HG03354 (cell line): ENCODE data around the gene PPP1R12B.
A peak's percentile ranks its signal among the peaks of the same experiment; 100 is the strongest.
"Not testable (repeated sequence)": the region's sequence is repeated elsewhere in the genome, so short reads cannot be mapped to it uniquely, and the experiment has no call there.

Experiments
- ATAC-seq: cut with Tn5 transposase; IDR thresholded peaks from one replicate; pipeline ENCODE4 v1.9.1; 2021; ENCODE audit warnings: mild to moderate bottlenecking; ENCODE audit not compliant: unreplicated experiment, poor library complexity, severe bottlenecking

Gene PPP1R12B

DNA sequence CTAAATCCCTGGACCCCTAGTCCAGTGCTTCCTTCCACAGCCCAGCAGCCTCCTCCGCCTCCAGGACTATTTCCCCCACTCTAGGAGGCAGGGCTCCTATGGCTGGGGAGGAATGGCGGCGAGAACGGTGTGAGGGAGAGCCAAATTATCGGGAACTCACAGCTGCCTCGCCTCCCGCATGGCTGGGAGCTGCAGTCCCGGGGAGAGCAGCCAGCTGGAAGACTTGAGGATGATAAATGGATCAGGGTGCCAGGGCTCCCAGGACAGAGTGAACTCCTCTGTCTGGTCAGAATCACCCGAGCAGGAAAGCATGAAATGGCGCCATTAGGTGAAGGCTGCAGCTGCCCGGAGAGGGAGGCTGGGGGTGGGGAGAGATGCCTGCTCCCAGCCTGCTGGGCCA is 270.5 kb downstream of the PPP1R12B start:
- ATAC-seq: not testable (repeated sequence)

DNA sequence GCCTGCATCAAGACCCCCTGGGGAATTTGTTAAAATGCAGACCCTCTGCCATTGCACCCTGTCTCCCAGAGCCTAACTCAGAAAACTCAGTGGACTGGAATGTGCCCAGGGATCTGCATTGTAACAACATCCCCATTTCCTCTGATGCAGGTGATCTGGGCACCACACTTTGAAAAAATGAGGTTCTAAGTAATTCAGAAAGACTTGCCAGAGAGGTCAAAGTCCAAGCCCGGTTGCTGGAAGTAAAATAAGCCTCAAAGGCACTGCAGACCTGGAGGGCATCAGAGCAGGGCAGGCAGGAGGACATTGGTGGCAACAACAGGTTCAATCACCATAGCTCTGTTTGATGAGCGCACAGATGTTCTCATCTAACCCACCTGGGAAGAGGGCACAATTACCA is 271.0 kb downstream of the PPP1R12B start:
- ATAC-seq: no peak

DNA sequence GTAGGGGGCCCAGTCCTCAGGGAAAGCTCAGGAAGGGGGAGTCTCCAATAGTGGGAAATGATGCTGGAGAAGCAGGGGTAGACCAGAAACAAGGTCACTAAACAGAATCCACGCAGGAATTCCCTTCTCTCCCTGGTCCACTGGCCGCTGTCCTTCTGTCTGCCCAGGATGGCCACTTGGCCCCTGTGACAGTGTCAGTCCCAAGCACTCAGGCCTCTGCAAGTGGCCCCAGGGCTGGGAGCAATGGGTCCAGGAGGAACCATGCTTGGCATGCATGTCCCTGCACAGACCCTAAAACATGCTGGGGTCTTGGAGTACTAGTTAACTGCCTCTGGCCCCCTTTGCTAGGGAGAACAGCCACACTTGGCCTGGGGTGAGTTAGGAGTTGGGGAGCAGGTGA is 271.5 kb downstream of the PPP1R12B start:
- not testable (repeated sequence) for ATAC-seq

DNA sequence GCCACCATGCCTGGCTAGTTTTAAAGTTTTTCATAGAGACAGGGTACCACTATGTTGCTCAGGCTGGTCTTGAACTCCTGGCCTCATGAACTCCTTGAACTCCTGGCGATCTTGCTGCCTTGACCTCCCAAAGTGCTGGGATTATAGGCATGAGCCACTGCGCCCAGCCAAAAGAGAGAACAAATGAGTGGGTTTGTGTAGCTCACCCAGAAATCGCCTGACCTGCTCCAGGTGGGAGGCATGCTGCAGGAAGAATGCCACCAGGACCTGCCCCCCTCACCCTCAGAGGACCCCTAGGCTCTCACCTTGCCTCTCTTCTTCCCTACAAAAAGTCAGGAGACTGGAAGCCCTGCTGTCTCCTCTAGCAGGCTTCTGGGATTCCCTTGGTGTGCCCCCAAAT is 272.9 kb downstream of the PPP1R12B start:
- ATAC-seq: no peak

DNA sequence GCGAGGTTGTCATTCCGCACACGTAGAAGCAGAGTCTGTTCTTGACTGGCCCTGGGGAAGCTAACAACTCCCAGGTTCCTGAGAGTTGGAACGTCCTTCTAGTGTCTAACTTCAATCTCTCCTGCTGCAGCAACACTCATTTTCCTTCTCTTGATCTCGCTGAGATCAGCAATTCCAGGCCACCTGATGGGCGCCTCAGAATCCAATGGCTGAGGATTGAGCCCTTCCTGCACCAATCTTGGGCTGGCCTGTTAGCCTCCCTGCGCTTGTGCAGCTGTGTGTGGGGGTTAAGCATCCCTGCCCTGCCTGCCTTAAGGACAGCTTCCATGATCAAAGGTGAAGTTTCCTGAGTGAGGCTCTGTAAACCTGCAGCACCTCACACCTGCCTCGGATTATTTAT is 273.9 kb downstream of the PPP1R12B start:
- ATAC-seq: no peak

DNA sequence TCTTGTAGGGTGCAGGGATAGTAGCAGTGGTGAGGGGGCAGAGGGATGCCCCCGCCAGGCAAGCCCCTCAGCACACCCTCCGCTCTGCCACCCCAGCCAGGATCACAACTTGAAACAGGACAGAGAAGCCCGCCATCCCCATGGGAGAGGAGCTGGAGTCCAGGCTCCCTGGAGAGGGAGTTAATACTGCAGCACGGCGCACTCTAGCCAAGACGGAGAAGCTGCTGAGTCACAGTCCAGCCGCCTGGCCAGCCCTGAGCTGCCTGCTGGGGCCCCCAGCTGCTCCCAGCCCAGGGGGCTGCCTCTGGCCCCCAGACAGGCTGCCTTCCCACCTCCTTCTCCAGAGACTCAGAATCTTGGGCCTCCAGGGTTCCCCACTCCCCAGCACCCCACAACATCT is 274.6 kb downstream of the PPP1R12B start:
- ATAC-seq: no peak

DNA sequence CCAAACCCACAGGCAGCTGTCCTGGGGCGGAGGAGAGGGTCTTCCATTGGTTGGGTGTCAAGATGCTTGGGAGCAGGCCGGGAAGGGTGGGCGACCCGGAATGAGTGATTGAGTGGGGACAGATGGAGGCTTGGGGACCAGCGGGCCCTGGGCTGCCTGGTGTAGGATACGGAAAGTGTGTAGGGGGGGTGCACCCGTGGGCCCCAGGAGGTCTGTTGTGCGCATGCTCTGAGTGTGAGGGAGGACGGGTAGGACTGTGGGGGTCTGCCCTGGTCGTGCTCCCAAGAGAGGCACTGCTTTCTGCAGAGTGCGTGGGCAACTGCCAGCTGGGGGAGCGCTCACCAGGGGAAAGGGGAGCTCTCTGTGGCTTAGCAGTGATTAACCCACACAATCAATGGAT is 275.0 kb downstream of the PPP1R12B start:
- ATAC-seq: not testable (repeated sequence)

DNA sequence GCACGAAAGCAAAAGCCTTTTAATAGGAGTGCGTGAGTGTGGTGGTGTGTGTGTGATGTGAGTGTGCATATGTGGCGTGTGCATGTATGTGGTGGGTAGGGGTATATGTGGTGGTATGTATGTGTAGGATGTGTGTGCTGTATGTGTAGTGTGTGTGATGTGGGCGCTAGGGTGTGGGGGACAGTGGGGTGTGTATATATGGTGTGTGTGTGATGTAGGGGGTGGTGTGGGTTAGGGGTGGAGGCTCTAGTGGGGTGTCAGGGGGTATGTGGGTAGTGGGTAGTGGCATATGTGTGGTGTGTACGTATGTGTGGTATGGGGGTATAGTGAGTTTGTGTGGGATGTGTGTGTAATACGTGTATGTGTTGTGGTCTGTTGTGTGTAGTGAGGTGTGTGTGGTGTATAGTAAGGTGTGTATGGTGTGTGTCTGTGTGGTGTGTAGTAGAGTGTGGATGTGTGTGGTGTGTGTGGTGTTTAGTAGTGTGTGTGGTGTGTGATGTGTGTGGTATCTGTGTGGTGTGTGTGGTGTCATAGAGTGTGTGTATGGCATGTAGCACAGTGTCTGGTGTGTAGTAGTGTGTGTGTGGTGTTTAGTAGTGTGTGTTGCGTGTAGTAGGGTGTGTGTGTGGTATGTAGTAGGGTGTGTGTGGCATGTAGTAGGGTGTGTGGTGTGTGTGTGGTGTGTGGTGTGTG is 275.7 kb downstream of the PPP1R12B start:
- no peak for ATAC-seq

DNA sequence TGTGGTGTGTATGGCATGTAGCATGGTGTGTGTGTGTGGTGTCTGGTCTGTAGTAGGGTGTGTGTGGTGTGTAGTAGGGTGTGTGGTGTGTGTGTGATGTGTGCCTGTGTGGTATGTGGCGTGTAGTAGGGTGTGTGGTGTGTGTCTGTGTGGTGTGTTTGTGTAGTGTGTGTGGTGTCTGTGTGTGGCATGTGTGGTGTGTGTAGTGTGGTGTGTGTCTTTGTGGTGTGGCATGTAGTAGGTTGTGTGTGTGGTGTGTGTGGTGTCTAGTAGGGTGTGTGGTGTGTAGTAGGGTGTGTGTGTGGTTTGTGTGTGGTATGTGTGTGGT is 276.2 kb downstream of the PPP1R12B start:
- no peak for ATAC-seq

DNA sequence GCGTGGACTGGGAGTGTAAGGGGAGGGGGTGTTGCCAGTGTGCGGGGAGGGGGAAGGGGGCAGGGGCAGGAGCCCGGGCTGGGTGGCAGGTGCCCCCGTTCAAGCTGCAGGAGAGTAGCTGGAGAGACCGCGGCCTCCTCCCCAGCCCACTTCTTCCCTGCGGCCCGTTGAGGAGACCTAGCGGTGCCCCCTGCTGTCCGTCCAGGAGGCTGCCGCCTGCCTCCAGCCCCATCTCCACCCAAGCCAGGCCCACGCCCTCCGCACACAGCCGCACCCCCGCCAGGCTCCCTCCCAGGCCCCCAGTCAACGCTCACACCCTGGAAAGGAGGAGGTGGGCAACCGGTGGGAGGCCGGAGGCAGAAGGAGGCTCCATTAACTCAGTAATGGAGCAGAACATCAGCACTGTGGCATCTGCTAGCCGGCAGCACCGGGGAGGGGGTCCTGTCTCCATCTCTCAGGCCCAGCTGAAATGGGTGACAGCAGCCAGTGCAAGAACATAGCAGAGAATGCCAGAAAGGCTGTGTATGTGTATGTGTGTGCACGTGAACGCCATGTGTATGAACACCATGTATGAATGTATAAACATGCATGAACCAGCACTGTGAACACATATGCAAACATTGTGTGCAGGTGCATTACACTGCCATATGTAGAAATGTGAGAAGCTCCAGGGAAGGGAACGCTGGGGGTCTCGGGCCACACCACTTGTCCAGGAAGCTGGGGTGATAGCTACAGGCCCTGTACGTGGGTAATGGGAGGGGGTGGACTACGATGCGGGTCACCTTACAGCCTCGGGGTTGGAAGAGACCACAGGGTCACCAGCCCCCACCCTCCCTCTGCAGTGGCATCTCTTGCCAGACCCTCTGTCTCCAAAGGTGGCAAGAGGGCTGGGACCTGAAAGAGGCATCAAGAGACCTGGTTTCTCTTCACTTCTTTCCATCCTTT is 277.2 kb downstream of the PPP1R12B start:
- ATAC-seq: peak; percentile 59

DNA sequence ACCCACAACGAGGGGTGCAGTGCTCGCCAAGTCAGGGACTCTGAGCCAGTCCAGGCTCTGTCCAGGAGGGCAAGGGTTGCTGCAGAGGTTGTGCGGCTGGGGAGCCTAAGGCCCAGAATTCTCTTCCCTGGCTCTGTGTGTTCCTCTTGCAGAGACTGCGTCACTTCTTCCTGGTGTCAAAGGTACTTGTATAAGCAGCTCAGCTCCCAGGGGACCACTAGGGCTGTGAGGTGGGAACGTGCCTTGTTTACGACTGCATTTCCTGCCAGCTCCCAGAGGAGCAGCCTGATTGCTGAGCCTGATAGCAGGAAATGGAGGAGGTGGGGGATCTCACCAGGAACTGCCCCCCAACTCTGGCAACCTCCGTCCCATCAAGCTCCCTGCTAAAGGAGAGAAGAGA is 278.5 kb downstream of the PPP1R12B start:
- not testable (repeated sequence) for ATAC-seq

DNA sequence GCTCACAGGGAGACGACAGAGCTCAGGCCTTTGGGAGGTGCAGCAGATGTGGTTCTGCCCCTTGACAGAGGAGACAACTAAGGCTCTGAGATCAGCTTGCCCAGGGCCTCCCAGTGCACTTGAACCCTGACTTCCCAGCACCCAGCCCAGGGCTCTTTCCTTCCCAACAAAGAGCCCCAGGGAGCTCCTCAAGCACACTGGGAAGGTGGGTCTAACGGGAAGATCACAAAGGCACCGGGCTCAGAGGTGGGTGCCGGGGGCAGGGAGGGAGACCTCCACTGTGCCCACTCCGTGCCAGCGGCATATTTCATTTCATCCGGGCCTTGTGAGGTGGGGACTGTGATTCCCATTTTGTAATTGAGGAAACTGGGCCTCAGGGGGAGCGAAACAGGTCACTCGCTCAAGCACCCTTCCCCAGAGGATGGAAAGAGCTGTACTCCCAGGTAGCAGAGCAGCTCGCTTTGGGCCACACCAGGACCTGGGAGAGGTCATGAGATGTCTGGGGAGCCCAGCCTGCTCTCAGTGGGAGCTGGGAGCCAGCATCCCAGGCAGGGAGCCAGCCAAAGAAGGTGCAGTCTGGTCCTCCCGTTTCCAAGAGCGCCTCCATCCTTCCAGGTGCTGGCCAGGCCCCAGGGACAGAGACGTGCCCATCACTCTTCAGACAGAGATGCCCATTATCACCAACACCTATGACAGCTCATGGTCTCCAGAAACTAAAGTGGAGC is 279.5 kb downstream of the PPP1R12B start:
- no peak for ATAC-seq

DNA sequence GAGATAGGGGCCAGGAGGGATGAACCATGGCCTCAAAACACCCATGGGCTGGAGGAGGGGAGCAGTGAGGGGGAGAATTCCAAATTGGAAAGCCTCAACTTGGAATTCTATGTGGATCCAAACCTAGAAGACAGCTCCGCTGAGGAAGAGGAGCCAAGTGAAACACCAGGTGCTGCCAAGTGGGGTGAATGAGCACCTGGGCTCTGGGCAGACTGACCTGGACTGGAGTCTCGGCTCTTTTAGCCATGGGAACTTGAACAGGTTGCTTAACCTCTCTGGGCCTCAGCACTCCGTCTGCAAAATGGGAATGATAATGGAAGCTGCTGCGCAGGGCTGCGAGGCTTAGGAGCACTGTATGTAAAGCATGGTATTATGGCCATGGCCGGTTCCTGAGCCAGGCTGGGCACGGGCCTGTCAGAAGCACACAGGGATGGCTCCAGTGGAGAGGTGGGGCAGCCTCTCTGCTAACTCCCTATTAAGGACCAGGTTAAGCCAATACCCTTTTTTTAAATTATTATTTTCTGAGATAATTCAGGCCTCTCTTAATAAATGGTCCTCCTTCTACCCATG is 280.2 kb downstream of the PPP1R12B start:
- ATAC-seq: peak; percentile 3

DNA sequence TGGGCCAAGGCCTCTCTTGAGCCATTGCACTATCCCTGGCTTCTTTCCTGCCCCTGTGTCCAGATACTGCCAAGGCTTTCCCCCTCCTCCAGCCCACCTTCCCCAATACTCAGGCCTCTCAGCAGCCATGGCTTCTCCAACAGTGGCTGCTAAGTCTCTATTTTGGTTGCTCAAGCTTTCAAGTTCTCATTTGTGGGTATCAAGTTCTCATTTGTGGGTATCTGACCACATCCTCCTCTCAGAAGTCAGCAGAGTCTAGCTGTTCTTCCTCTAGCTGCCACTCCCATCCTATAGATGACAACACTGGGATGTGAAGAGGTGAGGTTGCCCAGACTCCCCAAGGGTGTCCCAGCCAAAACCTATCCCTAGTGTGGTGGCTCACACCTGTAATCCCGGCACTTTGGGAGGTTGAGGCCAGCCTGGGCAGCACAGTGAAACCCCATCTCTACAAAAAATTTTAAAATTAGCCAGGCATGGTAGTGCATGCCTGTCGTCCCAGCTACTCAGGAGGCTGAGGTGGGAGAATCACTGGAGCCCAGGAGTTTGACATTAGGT is 280.8 kb downstream of the PPP1R12B start:
- ATAC-seq: peak; percentile 78

DNA sequence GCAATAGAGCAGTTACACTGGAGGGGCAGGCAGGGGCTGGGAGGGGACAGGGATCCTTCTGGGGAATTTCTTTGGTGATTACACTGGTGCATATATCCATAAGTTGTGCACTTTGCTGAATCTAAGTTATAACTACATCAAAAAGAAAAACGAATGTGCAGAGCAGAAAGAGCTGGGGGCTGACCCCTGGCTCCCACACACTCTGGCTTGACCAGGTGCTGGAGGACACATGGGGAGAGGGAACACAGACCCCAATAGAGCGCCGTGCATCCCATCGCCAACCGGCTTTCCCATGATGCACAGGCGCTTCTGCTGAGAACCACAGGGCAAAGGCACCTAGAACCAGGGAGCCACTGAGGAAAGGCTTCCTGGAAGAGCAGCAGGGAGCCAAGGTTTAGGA is 281.6 kb downstream of the PPP1R12B start:
- not testable (repeated sequence) for ATAC-seq

DNA sequence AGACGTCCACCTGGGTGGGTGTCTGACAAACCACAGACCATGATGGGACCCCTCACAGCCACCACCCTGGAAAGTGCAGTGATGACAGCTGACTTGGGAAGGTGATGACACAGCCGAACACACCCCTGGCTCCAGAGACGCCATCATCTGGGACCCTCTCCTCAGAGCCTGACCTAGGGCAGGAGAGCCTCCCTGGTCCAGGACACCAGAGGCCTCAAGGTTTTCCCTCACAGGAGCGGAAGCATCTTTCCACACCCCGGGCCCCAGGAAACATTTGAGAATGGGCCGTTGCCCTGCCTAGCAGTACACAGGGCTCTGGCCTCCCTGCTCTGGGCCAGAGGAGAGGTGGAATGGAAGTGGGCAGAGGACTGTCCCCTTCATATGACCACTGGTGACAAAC is 282.0 kb downstream of the PPP1R12B start:
- ATAC-seq: no peak

DNA sequence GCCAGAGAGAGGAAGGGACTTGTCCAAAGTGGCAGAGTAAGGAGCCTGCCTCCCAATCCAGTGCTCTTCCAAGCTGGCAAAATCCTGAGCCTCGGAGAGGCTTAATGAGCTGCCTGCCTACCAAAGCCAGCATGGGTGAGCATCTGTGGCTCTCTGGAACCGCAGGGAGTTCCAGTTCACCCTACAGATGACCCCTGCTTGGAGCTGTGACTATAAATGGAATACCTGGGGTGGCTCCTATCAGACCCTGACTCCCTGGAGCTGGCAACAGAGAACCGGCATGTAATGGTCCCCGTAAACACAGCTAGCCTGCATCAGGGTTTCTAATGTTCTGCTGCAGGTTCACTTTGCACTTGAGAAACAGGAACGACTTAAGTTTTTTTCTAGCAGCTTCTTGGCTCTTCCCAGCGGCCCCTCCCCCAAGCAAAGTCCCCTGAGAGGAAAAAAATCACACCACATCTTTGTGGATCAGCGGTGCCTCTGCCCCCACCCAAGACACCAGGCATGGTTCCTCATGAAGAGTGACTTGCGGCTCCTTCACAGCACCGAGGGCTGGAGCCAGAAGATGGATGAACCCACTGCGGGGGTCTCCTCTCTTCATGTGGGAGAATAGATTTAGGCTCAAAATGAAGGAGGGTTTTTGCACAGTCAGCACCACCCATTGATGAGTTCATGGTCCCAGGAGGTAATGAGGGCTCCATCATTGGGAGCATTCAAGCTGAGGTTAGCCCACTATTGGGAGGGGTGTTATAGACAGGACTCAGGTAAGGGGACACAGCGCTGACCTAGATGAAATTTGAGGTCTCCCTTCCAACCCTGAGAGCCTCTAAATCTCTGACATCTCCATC is 282.8 kb downstream of the PPP1R12B start:
- ATAC-seq: no peak

DNA sequence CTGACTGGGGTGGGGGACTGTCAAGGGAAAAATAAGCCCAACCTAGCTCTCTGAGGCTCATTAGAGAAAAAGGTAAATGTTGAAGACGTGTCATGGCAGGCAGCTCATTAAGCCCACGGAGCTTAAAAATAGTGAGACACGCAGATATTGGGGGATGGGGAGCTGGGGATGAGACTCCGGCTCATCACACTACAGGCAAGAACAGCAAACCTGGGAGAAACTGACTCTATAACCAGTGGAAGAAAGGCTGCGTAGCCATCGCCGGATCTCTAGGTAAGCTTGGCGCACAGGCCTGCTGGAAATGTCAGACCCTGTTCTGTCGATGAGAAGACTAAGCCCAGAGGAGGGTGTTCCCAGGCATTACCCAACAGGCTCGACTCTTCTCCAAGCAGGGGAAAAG is 283.7 kb downstream of the PPP1R12B start:
- ATAC-seq: no peak

DNA sequence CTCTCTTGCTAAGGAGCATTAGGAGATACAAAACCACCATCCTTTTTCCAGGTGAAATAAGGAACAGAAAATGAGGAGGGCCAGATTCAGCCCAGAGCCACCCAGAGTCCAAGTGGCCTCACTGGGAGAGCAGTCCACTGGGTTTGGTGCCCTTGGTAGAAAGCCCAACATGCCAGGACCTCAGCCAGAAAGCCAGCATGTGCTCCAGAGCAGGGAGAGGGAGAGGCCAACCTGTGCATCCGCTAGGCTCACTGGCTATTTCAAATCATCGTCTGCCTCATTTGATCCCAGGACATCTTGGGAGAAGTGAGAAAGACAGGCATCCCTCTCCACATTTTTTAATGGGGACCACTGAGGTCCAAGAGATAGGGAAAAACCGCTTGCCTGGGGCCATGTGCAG is 287.7 kb downstream of the PPP1R12B start:
- ATAC-seq: not testable (repeated sequence)
